Tongue (tissue), 2 donors: ENCODE results near the gene INSC. TPM values are rescaled to one million over a fixed set of nuclear protein-coding genes. Genes with fewer than 3 reads are reported as not detected.

ENCODE experiments used
- DNase-seq: peaks from one replicate; pipeline ENCODE4 v3.0.0-alpha.2; 2015
- total RNA-seq: library from RNA; depleted of rRNA; stranded (reverse); fragments of >200 nt; gene quantifications from one replicate; pipeline ENCODE4 v1.2.3, GENCODE V29; 2014

INSC gene
- total RNA-seq, 1 donor from 2014 or later = 3.8 TPM

- no peak for DNase-seq
Observed at GRCh38 chr11:15189641-15190365, 75.1 kb downstream of the INSC start.

- DNase-seq = no peak
Observed at GRCh38 chr11:15190611-15191010, 75.9 kb downstream of the INSC start.

- no peak for DNase-seq
Observed at GRCh38 chr11:15192005-15192556, 77.4 kb downstream of the INSC start.

GRCh38 chr11:15194671-15195415 is 80.1 kb downstream of the INSC start:
- DNase-seq = no peak

- no peak for DNase-seq
Observed at GRCh38 chr11:15195454-15196200, 80.9 kb downstream of the INSC start.

- no peak for DNase-seq
Observed at GRCh38 chr11:15196704-15197103, 82.0 kb downstream of the INSC start.

GRCh38 chr11:15197696-15198095 is 83.0 kb downstream of the INSC start:
- DNase-seq = peak; percentile 45

GRCh38 chr11:15198284-15198683 is 83.6 kb downstream of the INSC start:
- no peak for DNase-seq

- DNase-seq = peak; percentile 61
Observed at GRCh38 chr11:15199693-15200092, 85.0 kb downstream of the INSC start.

- DNase-seq = no peak
Observed at GRCh38 chr11:15200696-15201095, 86.0 kb downstream of the INSC start.

GRCh38 chr11:15201586-15201985 is 86.9 kb downstream of the INSC start:
- DNase-seq = no peak

- DNase-seq = no peak
Observed at GRCh38 chr11:15202626-15203025, 87.9 kb downstream of the INSC start.

- no peak for DNase-seq
Observed at GRCh38 chr11:15204711-15205110, 90.0 kb downstream of the INSC start.

- DNase-seq = no peak
Observed at GRCh38 chr11:15206791-15207190, 92.1 kb downstream of the INSC start.

GRCh38 chr11:15208378-15209222 is 93.9 kb downstream of the INSC start:
- DNase-seq = peak; percentile 89

GRCh38 chr11:15212876-15213275 is 98.2 kb downstream of the INSC start:
- no peak for DNase-seq

- no peak for DNase-seq
Observed at GRCh38 chr11:15213471-15214231, 98.9 kb downstream of the INSC start.

GRCh38 chr11:15215005-15215404 is 100.3 kb downstream of the INSC start:
- no peak for DNase-seq

GRCh38 chr11:15216678-15217077 is 102.0 kb downstream of the INSC start:
- no peak for DNase-seq

- no peak for DNase-seq
Observed at GRCh38 chr11:15217416-15217815, 102.7 kb downstream of the INSC start.

- DNase-seq = no peak
Observed at GRCh38 chr11:15222777-15223176, 108.1 kb downstream of the INSC start.
